GM12878 (cell line): ENCODE data around the gene ANKS1A. TPM values are rescaled to one million over a fixed set of nuclear protein-coding genes. Genes with fewer than 3 reads are reported as not detected.

Experiments used
- ATAC-seq: fragments of 200-7000 bp; cut with Tn5 transposase; 3 replicates; pipeline ENCODE4 v1.9.1; 2020; ENCODE audit warnings: mild to moderate bottlenecking, moderate library complexity
- BruUV-seq: library from RNA; stranded (reverse); fragments of 400-500 nt; replicated peaks from 2 replicates; lab custom pipeline; 2021; lab: Mats Ljungman, UMichigan
- CTCF ChIA-PET: fragments of 300-600 bp; sonication (Branson Sonifier 250); formaldehyde crosslinking; extraction: SDS; loops from one replicate; lab custom pipeline; 2021; ENCODE audit warnings: inconsistent platforms; lab: Yijun Ruan, JAX
- POLR2A ChIA-PET: fragments of 350-600 bp; formaldehyde crosslinking; extraction: SDS; loops from one replicate; lab custom pipeline; 2021; ENCODE audit warnings: inconsistent platforms; lab: Charles Lee
- RAD21 ChIA-PET: fragments of 300-600 bp; sonication (Branson Sonifier 250); formaldehyde crosslinking; loops from one replicate; lab custom pipeline; 2023; ENCODE audit warnings: antibody characterized with exemption; ENCODE audit not compliant: unreplicated experiment; lab: Charles Lee
- SMC1A ChIA-PET: fragments of 300-600 bp; sonication (Branson Sonifier 250); formaldehyde crosslinking; loops from one replicate; lab custom pipeline; 2023; ENCODE audit not compliant: unreplicated experiment, uncharacterized antibody; lab: Charles Lee
- DNase-seq: peaks from one replicate; pipeline ENCODE4 v3.0.0-alpha.2; 2011; ENCODE audit warnings: low read depth, low spot score
- FAIRE-seq: peaks from 3 replicates; lab custom pipeline; 2011; peaks lifted over from hg19 to GRCh38; lab: Jason Lieb, UNC
- H2AFZ ChIP-seq: 2 replicates; pipeline ENCODE4 v1.6.0; 2011; ENCODE audit warnings: low read depth, low read length, control low read depth; ENCODE audit not compliant: control insufficient read depth
- H3K27ac ChIP-seq: 2 replicates; pipeline ENCODE4 v1.5.1; 2011; ENCODE audit warnings: control low read depth; ENCODE audit not compliant: control insufficient read depth, insufficient read depth
- H3K27me3 ChIP-seq, 2 experiments: replicated peaks in 1 of 2; 2 replicates each; pipeline versions ENCODE4 v1.6.0 to v1.6.1; 2011; ENCODE audit warnings: low read length in 1 of 2; ENCODE audit not compliant: control insufficient read depth in 2 of 2, insufficient read depth in 2 of 2
- H3K36me3 ChIP-seq, 2 experiments: 2 replicates each; pipeline ENCODE4 v1.5.1; 2011; ENCODE audit warnings: low read length in 1 of 2; ENCODE audit not compliant: control insufficient read depth in 2 of 2, insufficient read depth in 2 of 2
- H3K4me1 ChIP-seq: 2 replicates; pipeline ENCODE4 v1.6.1; 2011; ENCODE audit warnings: mild to moderate bottlenecking, low read length, moderate library complexity, mixed read lengths; ENCODE audit not compliant: control insufficient read depth, insufficient read depth
- H3K4me2 ChIP-seq: 2 replicates; pipeline ENCODE4 v1.6.0; 2011; ENCODE audit warnings: control low read depth; ENCODE audit not compliant: control insufficient read depth, insufficient read depth
- H3K4me3 ChIP-seq: fragments of 200-600 bp; sonication (generic); 2 replicates; pipeline ENCODE4 v1.5.1; 2016
- H3K79me2 ChIP-seq: 2 replicates; pipeline ENCODE4 v1.6.0; 2011; ENCODE audit warnings: low read length; ENCODE audit not compliant: control insufficient read depth, insufficient read depth
- H3K9ac ChIP-seq: 2 replicates; pipeline ENCODE4 v1.8.0; 2011; ENCODE audit warnings: low read length, control low read depth, mixed read lengths; ENCODE audit not compliant: control insufficient read depth, insufficient read depth
- H3K9me3 ChIP-seq: replicated peaks from 3 replicates; pipeline ENCODE4 v1.5.1; 2011; ENCODE audit warnings: mild to moderate bottlenecking, low read length; ENCODE audit not compliant: control insufficient read depth, insufficient read depth
- H4K20me1 ChIP-seq: 2 replicates; pipeline ENCODE4 v1.6.0; 2011; ENCODE audit not compliant: control insufficient read depth, insufficient read depth
- BRCA1 ChIP-seq: IDR thresholded peaks from 2 replicates; pipeline ENCODE4 v1.6.1; 2011; ENCODE audit warnings: low read depth, low read length, improper control_type of control experiment
- DPF2 ChIP-seq: fragments of 450-650 bp; IDR thresholded peaks from 2 replicates; pipeline ENCODE4 v1.6.1; 2017; ENCODE audit warnings: mild to moderate bottlenecking
- E4F1 ChIP-seq: fragments of 450-650 bp; IDR thresholded peaks from 2 replicates; pipeline ENCODE4 v1.6.1; 2018; ENCODE audit warnings: borderline replicate concordance, mild to moderate bottlenecking; ENCODE audit not compliant: partially characterized antibody
- EED ChIP-seq: sonication (generic); IDR thresholded peaks from 2 replicates; pipeline ENCODE4 v1.6.1; 2016; ENCODE audit warnings: antibody characterized with exemption, low read depth
- GABPA ChIP-seq: IDR thresholded peaks from 2 replicates; pipeline ENCODE4 v1.6.1; 2014; ENCODE audit warnings: antibody characterized with exemption, low read depth, mild to moderate bottlenecking, inconsistent platforms
- NR2F1 ChIP-seq: fragments of 450-650 bp; conservative IDR thresholded peaks from 2 replicates; pipeline ENCODE4 v1.6.1; 2017; ENCODE audit warnings: mild to moderate bottlenecking
- RELA ChIP-seq: fragments of 450-650 bp; IDR thresholded peaks from 2 replicates; pipeline ENCODE4 v1.8.0; 2014; ENCODE audit warnings: borderline replicate concordance; ENCODE audit not compliant: partially characterized antibody
- STAT3 ChIP-seq: IDR thresholded peaks from 2 replicates; pipeline ENCODE4 v1.6.1; 2011; ENCODE audit warnings: low read depth, low read length, improper control_type of control experiment
- ZNF384 ChIP-seq: IDR thresholded peaks from 2 replicates; pipeline ENCODE4 v1.6.1; 2012; ENCODE audit warnings: low read depth, mild to moderate bottlenecking, low read length, improper control_type of control experiment, borderline replicate concordance
- WGBS: methylation state at CpG from one replicate; pipeline ENCODE4 v1.1.6; 2016; ENCODE audit warnings: low lambda C conversion rate; ENCODE audit not compliant: insufficient replicate concordance, insufficient coverage; ENCODE audit errors: missing lambda C conversion rate; 5-methylcytosine and 5-hydroxymethylcytosine counted together
- in situ Hi-C: fragments of 300-500 bp; cut with MboI; formaldehyde crosslinking; loops from 9 replicates; pipeline ENCODE4 v1.14.3; 2018; ENCODE audit warnings: mixed read lengths
- intact Hi-C: fragments of 100-400 bp; cut with micrococcal nuclease; formaldehyde crosslinking; loops from one replicate; pipeline ENCODE4 v1.14.2; 2022; ENCODE audit not compliant: unreplicated experiment
- polyA plus RNA-seq, 11 experiments: library from polyadenylated mRNA; depleted of rRNA in 4 of 11; unstranded in 6 of 11; stranded (reverse) in 5 of 11; fragments of >200 nt; fragmentation: Nextera tagmentation in 4 of 11; fragmentation: Illumina TruSeq in 1 of 11; extraction: Ambion mirVana in 4 of 11; extraction: Trizol in 1 of 11; gene quantifications; 1 replicate in 1 of 11; 2 replicates in 10 of 11; pipeline versions ENCODE4 v1.2.1 to v1.2.3, GENCODE V29; 2011 to 2016; ENCODE audit warnings: inconsistent platforms in 2 of 11, missing spikeins in 2 of 11, low read depth in 1 of 11
- total RNA-seq, 4 experiments: library from RNA; depleted of rRNA in 3 of 4; stranded (reverse); fragments of >200 nt in 3 of 4; fragmentation: Illumina TruSeq in 1 of 4; extraction: Trizol in 1 of 4; gene quantifications; 2 replicates each; pipeline versions ENCODE4 v1.2.1 to v1.2.3, GENCODE V29; 2013 to 2021

The ANKS1A gene
- total and polyA plus RNA-seq, 10 of the 15 experiments (the other 5 are each of a cell fraction or from before 2014, with no cell fraction given): 0.60 to 7.0 (median 3.0) TPM

GRCh38 chr6:35042031-35042815 is 153.2 kb downstream of the ANKS1A start:
- no peak overlapping the region for H2AFZ ChIP-seq
- POLR2A ChIA-PET: no interaction called here
- RAD21 ChIA-PET: no interaction called here
- no peak overlapping the region for H3K4me3 ChIP-seq
- no peak for TF ChIP-seq GABPA
- H3K27me3 ChIP-seq: no peaks in the 10 kb centered on the region
- 89% methylated on average over 9 of the region's 9 CpGs for WGBS
- H3K27ac ChIP-seq: no peak overlapping the region
- no peak for FAIRE-seq
- no peak overlapping the region for H3K9ac ChIP-seq
- DNase-seq: no peak
- H3K79me2 ChIP-seq: no peaks in the 10 kb centered on the region
- no peaks in the 10 kb centered on the region for H3K36me3 ChIP-seq
- intact Hi-C loops: no loop called here
- SMC1A ChIA-PET: no interaction called here
- CTCF ChIA-PET: no interaction called here
- no peak for ATAC-seq
- in situ Hi-C loops: no loop called here
- H3K4me2 ChIP-seq: no peak overlapping the region
- BruUV-seq: no TSS peak
- no peaks in the 10 kb centered on the region for H3K9me3 ChIP-seq
- H4K20me1 ChIP-seq: no peaks in the 10 kb centered on the region
- H3K4me1 ChIP-seq: no peaks in the 10 kb centered on the region

- Histone ChIP-seq H4K20me1 (no peaks in the 10 kb centered on the region), H3K27ac (no peak overlapping the region), H3K27me3 (no peaks in the 10 kb centered on the region), H3K36me3 (no peaks in the 10 kb centered on the region), H3K9me3 (no peaks in the 10 kb centered on the region), H3K9ac (no peak overlapping the region), H3K4me2 (no peak overlapping the region), H2AFZ (no peak overlapping the region), H3K4me1 (no peaks in the 10 kb centered on the region), H3K4me3 (no peak overlapping the region), H3K79me2 (no peaks in the 10 kb centered on the region)
- ATAC-seq (no peak), FAIRE-seq (no peak), DNase-seq (no peak)
- no peak for TF ChIP-seq ZNF384
- TF ChIP-seq DPF2: no peak
- TF ChIP-seq E4F1: no peak
- TF ChIP-seq RELA: no peak
- no peak for TF ChIP-seq STAT3
- TF ChIP-seq BRCA1: no peak
- no peak for TF ChIP-seq EED
- TF ChIP-seq NR2F1: no peak
- intact Hi-C loops (no loop called here), in situ Hi-C loops (no loop called here)
- ChIA-PET RAD21 (no interaction called here), POLR2A (no interaction called here), CTCF (no interaction called here), SMC1A (no interaction called here)
- WGBS: 76% methylated on average over 4 of the region's 4 CpGs
- no TSS peak for BruUV-seq
These were observed 154.5 kb downstream of the ANKS1A start for GRCh38 chr6:35043381-35044130.
